HG03064 (cell line): Measurements from ENCODE around the gene GANC.

Experiments
- ATAC-seq: cut with Tn5 transposase; IDR thresholded peaks from one replicate; pipeline ENCODE4 v1.9.1; 2021; ENCODE audit warnings: low read depth; ENCODE audit not compliant: unreplicated experiment

GANC gene

GRCh38 chr15:42343596-42344232, 70.7 kb downstream of the GANC start:
- no peak for ATAC-seq

- no peak for ATAC-seq
These were observed 71.8 kb downstream of the GANC start for GRCh38 chr15:42344763-42345162.

GRCh38 chr15:42345504-42345903, 72.5 kb downstream of the GANC start:
- no peak for ATAC-seq

- ATAC-seq, result no peak
These were observed 75.1 kb downstream of the GANC start for GRCh38 chr15:42348083-42348482.

- no peak for ATAC-seq
These were observed 76.2 kb downstream of the GANC start for GRCh38 chr15:42349186-42349585.

GRCh38 chr15:42352401-42352800, 79.4 kb downstream of the GANC start:
- no peak for ATAC-seq

- ATAC-seq, result no peak
These were observed 80.1 kb downstream of the GANC start for GRCh38 chr15:42353061-42353460.

- no peak for ATAC-seq
These were observed 81.8 kb downstream of the GANC start for GRCh38 chr15:42354824-42355223.

- no peak for ATAC-seq
These were observed 82.3 kb downstream of the GANC start for GRCh38 chr15:42355291-42355690.

- no peak for ATAC-seq
These were observed 83.8 kb downstream of the GANC start for GRCh38 chr15:42356851-42357250.

GRCh38 chr15:42358141-42358540, 85.1 kb downstream of the GANC start:
- ATAC-seq, result no peak

- ATAC-seq, result no peak
These were observed 86.2 kb downstream of the GANC start, which contains the start of gene CAPN3 for GRCh38 chr15:42359249-42359648. Gene CAPN3 (plus strand): TSS chr15:42359501. CDS start chr15:42359806, 305 bp downstream.

- no peak for ATAC-seq
These were observed 87.0 kb downstream of the GANC start for GRCh38 chr15:42359985-42360384.

GRCh38 chr15:42360535-42361112, 87.6 kb downstream of the GANC start:
- no peak for ATAC-seq

GRCh38 chr15:42363487-42363886, 90.5 kb downstream of the GANC start:
- ATAC-seq, result no peak

- no peak for ATAC-seq
These were observed 90.9 kb downstream of the GANC start for GRCh38 chr15:42363942-42364341.

GRCh38 chr15:42364529-42364928, 91.5 kb downstream of the GANC start:
- no peak for ATAC-seq

- no peak for ATAC-seq
These were observed 93.0 kb downstream of the GANC start for GRCh38 chr15:42365921-42366550.

- no peak for ATAC-seq
These were observed 94.0 kb downstream of the GANC start for GRCh38 chr15:42367041-42367440.

- ATAC-seq, result no peak
These were observed 95.1 kb downstream of the GANC start for GRCh38 chr15:42368096-42368495.

GRCh38 chr15:42371096-42371495, 98.1 kb downstream of the GANC start:
- ATAC-seq, result no peak

GRCh38 chr15:42373274-42373673, 100.3 kb downstream of the GANC start:
- ATAC-seq, result no peak
